H9 (cell line): ENCODE results near the gene NR3C2. TPM values are rescaled to one million over a fixed set of nuclear protein-coding genes. Genes with fewer than 3 reads are reported as not detected.

Source experiments
- DNase-seq: peaks from one replicate; pipeline ENCODE4 v3.0.0-alpha.2; 2017
- H2AFZ ChIP-seq: one replicate; pipeline ENCODE4 v1.6.1; 2013; ENCODE audit warnings: mild to moderate bottlenecking, low read length, control low read depth, moderate library complexity
- H2AK5ac ChIP-seq: 2 replicates; pipeline ENCODE4 v1.6.1; 2013; ENCODE audit warnings: low read length, control low read depth, mixed read lengths; ENCODE audit not compliant: insufficient read length
- H2BK120ac ChIP-seq: one replicate; pipeline ENCODE4 v1.6.1; 2013; ENCODE audit warnings: low read depth, mild to moderate bottlenecking, low read length, control low read depth, inconsistent platforms; ENCODE audit not compliant: poor library complexity, severe bottlenecking
- H2BK12ac ChIP-seq: 2 replicates; pipeline ENCODE4 v1.6.1; 2013; ENCODE audit warnings: low read length, control low read depth, mixed read lengths, low read depth; ENCODE audit not compliant: insufficient read length
- H2BK15ac ChIP-seq: 2 replicates; pipeline ENCODE4 v1.6.1; 2013; ENCODE audit warnings: low read depth, low read length, control low read depth
- H2BK20ac ChIP-seq: one replicate; pipeline ENCODE4 v1.6.1; 2013; ENCODE audit warnings: low read depth, mild to moderate bottlenecking, low read length, control low read depth, inconsistent platforms; ENCODE audit not compliant: poor library complexity, severe bottlenecking
- H2BK5ac ChIP-seq: 2 replicates; pipeline ENCODE4 v1.6.1; 2013; ENCODE audit warnings: low read length, control low read depth, mixed read lengths; ENCODE audit not compliant: insufficient read length
- H3K14ac ChIP-seq: 2 replicates; pipeline ENCODE4 v1.6.1; 2013; ENCODE audit warnings: low read length, control low read depth; ENCODE audit not compliant: insufficient read depth
- H3K18ac ChIP-seq: 2 replicates; pipeline ENCODE4 v1.6.1; 2013; ENCODE audit warnings: low read depth, mild to moderate bottlenecking, mixed read lengths, low read length, control low read depth; ENCODE audit not compliant: insufficient read length
- H3K23ac ChIP-seq: 2 replicates; pipeline ENCODE4 v1.6.1; 2013; ENCODE audit warnings: low read length, control low read depth, mixed read lengths, low read depth; ENCODE audit not compliant: insufficient read length
- H3K23me2 ChIP-seq: 2 replicates; pipeline ENCODE4 v1.6.1; 2013; ENCODE audit warnings: low read depth, mild to moderate bottlenecking, mixed read lengths, low read length, control low read depth; ENCODE audit not compliant: insufficient read length, poor library complexity, severe bottlenecking
- H3K27ac ChIP-seq: 2 replicates; pipeline ENCODE4 v1.5.1; 2013; ENCODE audit warnings: low read length, control low read depth, mixed read lengths, low read depth; ENCODE audit not compliant: insufficient read length
- H3K27me3 ChIP-seq: 2 replicates; pipeline ENCODE4 v1.6.1; 2013; ENCODE audit warnings: low read length, control low read depth, inconsistent platforms; ENCODE audit not compliant: insufficient read depth
- H3K4ac ChIP-seq: 2 replicates; pipeline ENCODE4 v1.6.1; 2013; ENCODE audit warnings: low read depth, mild to moderate bottlenecking, control low read depth, inconsistent platforms, low read length, moderate library complexity
- H3K4me1 ChIP-seq: 2 replicates; pipeline ENCODE4 v1.6.1; 2013; ENCODE audit warnings: low read length, control low read depth, inconsistent platforms; ENCODE audit not compliant: insufficient read depth
- H3K4me2 ChIP-seq: 2 replicates; pipeline ENCODE4 v1.6.1; 2013; ENCODE audit warnings: low read length, control low read depth, mixed read lengths; ENCODE audit not compliant: insufficient read length, insufficient read depth
- H3K56ac ChIP-seq: 2 replicates; pipeline ENCODE4 v1.6.1; 2013; ENCODE audit warnings: low read depth, mild to moderate bottlenecking, mixed read lengths, low read length, control low read depth; ENCODE audit not compliant: insufficient read length
- H3K79me1 ChIP-seq: 2 replicates; pipeline ENCODE4 v1.6.1; 2013; ENCODE audit warnings: low read depth, mild to moderate bottlenecking, moderate library complexity, low read length, control low read depth, inconsistent platforms; ENCODE audit not compliant: insufficient read depth, poor library complexity, severe bottlenecking
- H3K79me2 ChIP-seq: 2 replicates; pipeline ENCODE4 v1.6.1; 2013; ENCODE audit warnings: low read length, control low read depth, inconsistent platforms; ENCODE audit not compliant: insufficient read depth
- H3K9ac ChIP-seq: 2 replicates; pipeline ENCODE4 v1.6.1; 2013; ENCODE audit warnings: low read length, control low read depth, mixed read lengths; ENCODE audit not compliant: insufficient read length; ENCODE audit errors: extremely low read depth
- H3K9me3 ChIP-seq: one replicate; pipeline ENCODE4 v1.6.1; 2013; ENCODE audit warnings: low read depth, low read length, inconsistent platforms; ENCODE audit not compliant: control insufficient read depth
- H3T11ph ChIP-seq: one replicate; pipeline ENCODE4 v1.6.1; 2013; ENCODE audit warnings: mild to moderate bottlenecking, low read length, control low read depth, inconsistent platforms
- H4K20me1 ChIP-seq: one replicate; pipeline ENCODE4 v1.6.1; 2013; ENCODE audit not compliant: control insufficient read depth, insufficient read length, insufficient read depth
- H4K5ac ChIP-seq: 2 replicates; pipeline ENCODE4 v1.6.1; 2013; ENCODE audit warnings: low read depth, mild to moderate bottlenecking, mixed read lengths, low read length, control low read depth; ENCODE audit not compliant: insufficient read length
- H4K8ac ChIP-seq: replicated peaks from 2 replicates; pipeline ENCODE4 v1.6.1; 2013; ENCODE audit warnings: low read length, control low read depth, mixed read lengths, low read depth; ENCODE audit not compliant: insufficient read length
- H4K91ac ChIP-seq: 2 replicates; pipeline ENCODE4 v1.6.1; 2013; ENCODE audit warnings: low read depth, mild to moderate bottlenecking, moderate library complexity, mixed read lengths, low read length, control low read depth; ENCODE audit not compliant: insufficient read length
- H3K27ac Mint-ChIP-seq, 3 experiments: 2 replicates in 2 of 3; 3 replicates in 1 of 3; pipeline ENCODE4 v1.8.0; 2020 to 2021; ENCODE audit warnings: mixed read lengths in 3 of 3, mild to moderate bottlenecking in 1 of 3, moderate library complexity in 1 of 3
- H3K27me3 Mint-ChIP-seq: 2 replicates; pipeline ENCODE4 v1.8.0; 2021; ENCODE audit warnings: low read depth, mild to moderate bottlenecking, moderate library complexity, mixed read lengths
- H3K36me3 Mint-ChIP-seq, 3 experiments: 2 replicates in 2 of 3; 3 replicates in 1 of 3; pipeline ENCODE4 v1.8.0; 2020 to 2021; ENCODE audit warnings: low read depth in 3 of 3, mixed read lengths in 3 of 3; ENCODE audit not compliant: insufficient read depth in 1 of 3
- H3K4me1 Mint-ChIP-seq, 2 experiments: 2 replicates each; pipeline ENCODE4 v1.8.0; 2020; ENCODE audit warnings: mixed read lengths in 2 of 2
- H3K4me3 Mint-ChIP-seq, 2 experiments: 2 replicates in 1 of 2; 3 replicates in 1 of 2; pipeline ENCODE4 v1.8.0; 2020 to 2021; ENCODE audit warnings: mild to moderate bottlenecking in 2 of 2, mixed read lengths in 2 of 2, moderate library complexity in 1 of 2
- H3K9me3 Mint-ChIP-seq, 2 experiments: 2 replicates in 1 of 2; 3 replicates in 1 of 2; pipeline ENCODE4 v1.8.0; 2020; ENCODE audit warnings: mild to moderate bottlenecking in 2 of 2, mixed read lengths in 2 of 2, moderate library complexity in 1 of 2
- WGBS: extraction: QIAGEN DNeasy Blood & Tissue Kit; methylation state at CpG from one replicate; pipeline ENCODE4 v1.1.7; 2013; ENCODE audit warnings: missing lambda C conversion rate, low lambda C conversion rate, mixed read lengths; ENCODE audit not compliant: insufficient read length; ENCODE audit errors: extremely low coverage; 5-methylcytosine and 5-hydroxymethylcytosine counted together
- total RNA-seq: library from RNA; stranded (reverse); gene quantifications from 2 replicates; pipeline ENCODE4 v1.2.1, GENCODE V29; 2021
- TF ChIP-seq, protein P1 (sequence below): fragments of 200-600 bp; sonication (generic); conservative IDR thresholded peaks from 3 replicates; pipeline ENCODE4 v1.8.0; 2021; ENCODE audit warnings: antibody characterized with exemption, mild to moderate bottlenecking

Gene NR3C2
- total RNA-seq, 1 experiment from 2014 or later, result 1.4 TPM

DNA sequence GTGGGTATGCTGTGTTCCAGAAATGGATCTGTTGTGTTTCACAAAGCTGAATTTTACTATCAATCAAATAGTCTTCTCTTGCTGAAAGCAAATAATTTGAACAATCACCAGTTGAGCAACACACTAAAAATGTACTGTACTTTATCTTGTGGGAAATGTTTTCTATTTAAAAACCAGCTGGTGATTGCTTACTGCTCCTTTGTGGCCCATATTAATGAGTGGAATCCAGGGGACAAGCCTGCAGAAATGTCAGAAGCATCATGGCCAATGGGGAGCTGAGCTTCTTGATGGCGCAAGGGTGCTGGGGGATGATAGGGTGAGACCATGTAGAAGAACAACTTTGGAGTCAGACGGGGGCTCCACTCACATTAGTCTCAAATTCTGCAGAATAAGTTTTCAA, 364.2 kb downstream of the NR3C2 start:
- H3K14ac ChIP-seq, result no peak overlapping the region
- no peak overlapping the region for H2BK12ac ChIP-seq
- no peak overlapping the region for H3K18ac ChIP-seq
- no peak overlapping the region for H2BK5ac ChIP-seq
- no peak overlapping the region for H2BK15ac ChIP-seq
- peaks cover 14% of the 10 kb centered on the region for H3K9me3 ChIP-seq
- H4K8ac ChIP-seq, result no peak overlapping the region
- H3K79me2 ChIP-seq, result no peaks in the 10 kb centered on the region
- TF ChIP-seq, protein P1, sequence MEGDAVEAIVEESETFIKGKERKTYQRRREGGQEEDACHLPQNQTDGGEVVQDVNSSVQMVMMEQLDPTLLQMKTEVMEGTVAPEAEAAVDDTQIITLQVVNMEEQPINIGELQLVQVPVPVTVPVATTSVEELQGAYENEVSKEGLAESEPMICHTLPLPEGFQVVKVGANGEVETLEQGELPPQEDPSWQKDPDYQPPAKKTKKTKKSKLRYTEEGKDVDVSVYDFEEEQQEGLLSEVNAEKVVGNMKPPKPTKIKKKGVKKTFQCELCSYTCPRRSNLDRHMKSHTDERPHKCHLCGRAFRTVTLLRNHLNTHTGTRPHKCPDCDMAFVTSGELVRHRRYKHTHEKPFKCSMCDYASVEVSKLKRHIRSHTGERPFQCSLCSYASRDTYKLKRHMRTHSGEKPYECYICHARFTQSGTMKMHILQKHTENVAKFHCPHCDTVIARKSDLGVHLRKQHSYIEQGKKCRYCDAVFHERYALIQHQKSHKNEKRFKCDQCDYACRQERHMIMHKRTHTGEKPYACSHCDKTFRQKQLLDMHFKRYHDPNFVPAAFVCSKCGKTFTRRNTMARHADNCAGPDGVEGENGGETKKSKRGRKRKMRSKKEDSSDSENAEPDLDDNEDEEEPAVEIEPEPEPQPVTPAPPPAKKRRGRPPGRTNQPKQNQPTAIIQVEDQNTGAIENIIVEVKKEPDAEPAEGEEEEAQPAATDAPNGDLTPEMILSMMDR, result no peak
- H3K27me3 Mint-ChIP-seq, result no peaks in the 10 kb centered on the region
- peaks cover 29 to 32% of the 10 kb centered on the region in 2 experiments for H3K9me3 Mint-ChIP-seq
- no peak overlapping the region for H2BK20ac ChIP-seq
- H3K23me2 ChIP-seq, result no peaks in the 10 kb centered on the region
- H3K27ac Mint-ChIP-seq, result no peak overlapping the region
- H2BK120ac ChIP-seq, result no peak overlapping the region
- H3K56ac ChIP-seq, result no peak overlapping the region
- no peaks in the 10 kb centered on the region for H4K20me1 ChIP-seq
- H3K4me2 ChIP-seq, result no peak overlapping the region
- no peaks in the 10 kb centered on the region for H3K4me1 Mint-ChIP-seq
- H2AK5ac ChIP-seq, result no peak overlapping the region
- no CpG with 5 or more reads among the region's 2 CpGs for WGBS
- no peak overlapping the region for H3T11ph ChIP-seq
- H4K5ac ChIP-seq, result no peak overlapping the region
- no peaks in the 10 kb centered on the region for H3K4me1 ChIP-seq
- H3K27me3 ChIP-seq, result no peaks in the 10 kb centered on the region
- H3K4me3 Mint-ChIP-seq, result no peak overlapping the region
- no peak overlapping the region for H3K27ac ChIP-seq
- H3K4ac ChIP-seq, result no peak overlapping the region
- no peaks in the 10 kb centered on the region for H3K79me1 ChIP-seq
- no peak overlapping the region for H3K9ac ChIP-seq
- peaks cover 19 to 34% (median 34%) of the 10 kb centered on the region in 3 experiments for H3K36me3 Mint-ChIP-seq
- H3K23ac ChIP-seq, result no peak overlapping the region
- no peak overlapping the region for H2AFZ ChIP-seq
- DNase-seq, result no peak
- H4K91ac ChIP-seq, result no peak overlapping the region
